ENCODE results near the gene PFKFB4. TPM values are rescaled to one million over a fixed set of nuclear protein-coding genes. Genes with fewer than 3 reads are reported as not detected.

Gene PFKFB4
- total and polyA plus RNA-seq, 9 of the 15 experiments (the other 6 are each of a cell fraction or from before 2014, with no cell fraction given) = 0.92 to 56.3 (median 13.5) TPM

- no peak for TF ChIP-seq CBX8 (IDR thresholded peaks at IDR 0.05; ENCODE audit: borderline replicate concordance, extremely low read depth, low read depth, low read length, poor library complexity, severe bottlenecking)
- no peak for TF ChIP-seq ZNF408 (CRISPR knock-in tag; IDR thresholded peaks at IDR 0.05; ENCODE audit: low read depth)
- TF ChIP-seq TBL1XR1 (IDR thresholded peaks at IDR 0.05; ENCODE audit: low read length in 2 of 2) = no peak
- TF ChIP-seq FOXJ2 (tag; IDR thresholded peaks at IDR 0.05) = no peak
- no peak for TF ChIP-seq FOXK2 (conservative IDR thresholded peaks at IDR 0.05 in 1 of 2, IDR thresholded peaks at IDR 0.05 in 1 of 2; ENCODE audit: low read depth in 2 of 2)
- TF ChIP-seq NCOA1 (IDR thresholded peaks at IDR 0.05; ENCODE audit: low read depth) = no peak
- TF ChIP-seq BCL6 (CRISPR knock-in tag; IDR thresholded peaks at IDR 0.05) = no peak
Observed at GRCh38 chr3:48544141-48544540, 12.5 kb downstream of the PFKFB4 start (continued).

GRCh38 chr3:48543271-48543866, 13.2 kb downstream of the PFKFB4 start:
- POLR2A ChIA-PET = interaction anchor here (0.7 kb wide), 1 partner anchor 264 kb away, joined by 3 read pairs; no protein-coding TSS in a partner anchor
- H3K9me3 ChIP-seq (replicated peaks; ENCODE audit: control insufficient read depth, insufficient read depth, low read depth, low read length) = no peaks in the 10 kb centered on the region
- no peak for TF ChIP-seq TAL1 (IDR thresholded peaks at IDR 0.05)
- no peak for TF ChIP-seq NEUROD1 (IDR thresholded peaks at IDR 0.05; ENCODE audit: borderline replicate concordance, low read depth, low read length, partially characterized antibody)
- no peak for TF ChIP-seq HES1 (IDR thresholded peaks at IDR 0.05; ENCODE audit: low read depth)
- TF ChIP-seq SAFB2 (IDR thresholded peaks at IDR 0.05; ENCODE audit: borderline replicate concordance, low read depth, low read length, severe bottlenecking) = no peak
- TF ChIP-seq NCOA4 (IDR thresholded peaks at IDR 0.05; ENCODE audit: partially characterized antibody) = no peak
- no peak for TF ChIP-seq KAT8 (IDR thresholded peaks at IDR 0.05; ENCODE audit: low read depth)
- TF ChIP-seq ZNF253 (CRISPR knock-in tag; conservative IDR thresholded peaks at IDR 0.05) = no peak
- TF ChIP-seq HDAC3 (IDR thresholded peaks at IDR 0.05; ENCODE audit: borderline replicate concordance, partially characterized antibody) = no peak
- no peak for TF ChIP-seq RNF219 (CRISPR knock-in tag; IDR thresholded peaks at IDR 0.05)
- TF ChIP-seq TBL1XR1 (IDR thresholded peaks at IDR 0.05; ENCODE audit: low read length in 2 of 2) = no peak
- TF ChIP-seq PTRF (tag; IDR thresholded peaks at IDR 0.05) = no peak
- no peak for TF ChIP-seq TCF7 (IDR thresholded peaks at IDR 0.05; ENCODE audit: borderline replicate concordance)
- TF ChIP-seq HNRNPH1 (optimal IDR thresholded peaks at IDR 0.05; ENCODE audit: low read depth, low read length) = no peak

More at GRCh38 chr3:48543271-48543866, 13.2 kb downstream of the PFKFB4 start:
- no peaks in the 10 kb centered on the region for H4K20me1 ChIP-seq (replicated peaks; ENCODE audit: control insufficient read depth, insufficient read depth, low read length)
- no peak overlapping the region for H2AFZ ChIP-seq (ENCODE audit: low read depth, low read length)
- H3K4me3 ChIP-seq = no peak overlapping the region
- no peak for FAIRE-seq
- 77% methylated on average over 7 of the region's 9 CpGs for WGBS (ENCODE audit: insufficient coverage, low coverage, missing lambda C conversion rate)
- no peak for DNase-seq (ENCODE audit: extremely low read depth in 1 of 4, low spot score in 3 of 4)
- no peak overlapping the region for H3K4me2 ChIP-seq (ENCODE audit: insufficient read depth, low read length)
- H3K4me1 ChIP-seq (replicated peaks in 1 of 2; ENCODE audit: control insufficient read depth in 2 of 2, insufficient read depth in 2 of 2, low read length in 2 of 2) = no peaks in the 10 kb centered on the region
- CTCF ChIA-PET (ENCODE audit: low intra/inter-chr PET ratio) = no interaction called here
- H3K79me2 ChIP-seq (ENCODE audit: control insufficient read depth, insufficient read depth, low read length) = no peaks in the 10 kb centered on the region
- intact Hi-C loops (cut with micrococcal nuclease) = no loop called here
- no peak for ATAC-seq
- in situ Hi-C loops (cut with MboI) = no loop called here
- H3K27me3 ChIP-seq (ENCODE audit: control insufficient read depth in 2 of 2, insufficient read depth in 2 of 2, low read length in 2 of 2) = no peaks in the 10 kb centered on the region
- peaks cover 58% of the 10 kb centered on the region for H3K36me3 ChIP-seq (ENCODE audit: control insufficient read depth, insufficient read depth, low read length)
- H3K9ac ChIP-seq (ENCODE audit: insufficient read depth in 1 of 2, low read depth in 2 of 2, low read length in 2 of 2) = no peak overlapping the region
- no TSS peak for BruUV-seq (replicated peaks)
- H3K27ac ChIP-seq (ENCODE audit: extremely low read depth, low read depth, low read length) = no peak overlapping the region
- no peaks in the 10 kb centered on the region for H3K9me1 ChIP-seq (ENCODE audit: control insufficient read depth, insufficient read depth, low read length)

Measured in K562 (cell line).